ENCODE measurements around the gene ADAP1.

ADAP1 gene

GRCh38 chr7:889391-889790, 65.1 kb downstream of the ADAP1 start:
- no peak for DNase-seq

- no peak for DNase-seq
Observed at GRCh38 chr7:889025-889390, 65.5 kb downstream of the ADAP1 start.

GRCh38 chr7:888081-889024, 66.1 kb downstream of the ADAP1 start:
- DNase-seq: no peak

GRCh38 chr7:887488-887820, 67.0 kb downstream of the ADAP1 start:
- no peak for DNase-seq

- DNase-seq: no peak
Observed at GRCh38 chr7:886626-887487, 67.6 kb downstream of the ADAP1 start.

- DNase-seq: no peak
Observed at GRCh38 chr7:885893-886625, 68.4 kb downstream of the ADAP1 start.

GRCh38 chr7:885261-885892, 69.1 kb downstream of the ADAP1 start:
- DNase-seq: no peak

GRCh38 chr7:884191-885003, 70.1 kb downstream of the ADAP1 start:
- no peak for DNase-seq

- DNase-seq: no peak
Observed at GRCh38 chr7:883055-884021, 71.1 kb downstream of the ADAP1 start.

- no peak for DNase-seq
Observed at GRCh38 chr7:882336-883035, 72.0 kb downstream of the ADAP1 start.

- DNase-seq: no peak
Observed at GRCh38 chr7:881441-882234, 72.8 kb downstream of the ADAP1 start.

GRCh38 chr7:880450-880849, 74.0 kb downstream of the ADAP1 start:
- no peak for DNase-seq

GRCh38 chr7:879706-880105, 74.8 kb downstream of the ADAP1 start:
- no peak for DNase-seq

- DNase-seq: no peak
Observed at GRCh38 chr7:879093-879492, 75.4 kb downstream of the ADAP1 start.

GRCh38 chr7:877312-878232, 76.9 kb downstream of the ADAP1 start:
- no peak for DNase-seq

- DNase-seq: no peak
Observed at GRCh38 chr7:876972-877311, 77.5 kb downstream of the ADAP1 start.

- peak; percentile 98 for DNase-seq
Observed at GRCh38 chr7:876077-876971, 78.2 kb downstream of the ADAP1 start, which contains the start of gene GET4. Gene GET4, plus strand, starts transcription at chr7:876554. Its CDS starts 92 bp downstream, at chr7:876646.

All from activated T-cell treated with anti-CD3 and anti-CD28 coated beads, Interleukin-2, amount 50 U/mL, for 1 hour (primary cell).